DND-41 (cell line): ENCODE measurements around the gene KCNK4.

ENCODE experiments used
- ATAC-seq: fragments of 200-7000 bp; cut with Tn5 transposase; 3 replicates; pipeline ENCODE4 v1.9.1; 2021; ENCODE audit warnings: low read depth; ENCODE audit not compliant: insufficient read depth
- DNase-seq: peaks from one replicate; pipeline ENCODE4 v3.0.0-alpha.2; 2020
- H2AFZ ChIP-seq: 2 replicates; pipeline ENCODE4 v1.6.0; 2012; ENCODE audit warnings: low read depth, low read length
- H3K27ac ChIP-seq: 2 replicates; pipeline ENCODE4 v1.5.1; 2012; ENCODE audit warnings: low read length, inconsistent platforms
- H3K27me3 ChIP-seq: fragments of 200-600 bp; sonication (generic); 2 replicates; pipeline ENCODE4 v1.6.0; 2012; ENCODE audit warnings: low read length, mild to moderate bottlenecking, inconsistent platforms; ENCODE audit not compliant: insufficient read depth, poor library complexity
- H3K36me3 ChIP-seq: 2 replicates; pipeline ENCODE4 v1.5.1; 2012; ENCODE audit warnings: low read length, inconsistent platforms; ENCODE audit not compliant: insufficient read depth
- H3K4me1 ChIP-seq: 2 replicates; pipeline ENCODE4 v1.5.1; 2012; ENCODE audit warnings: mild to moderate bottlenecking, low read length; ENCODE audit not compliant: insufficient read depth
- H3K4me2 ChIP-seq: 2 replicates; pipeline ENCODE4 v1.6.0; 2012; ENCODE audit warnings: mild to moderate bottlenecking, moderate library complexity, low read length, inconsistent platforms; ENCODE audit not compliant: insufficient read depth
- H3K4me3 ChIP-seq, 2 experiments: fragments of 200-600 bp in 1 of 2; shearing (Covaris generic) in 1 of 2; 2 replicates each; pipeline ENCODE4 v1.5.1; 2012 to 2016; ENCODE audit warnings: inconsistent platforms in 2 of 2, low read length in 2 of 2, mild to moderate bottlenecking in 2 of 2, low read depth in 1 of 2, moderate library complexity in 1 of 2
- H3K79me2 ChIP-seq: 2 replicates; pipeline ENCODE4 v1.6.0; 2012; ENCODE audit warnings: low read length, inconsistent platforms; ENCODE audit not compliant: insufficient read depth
- H3K9ac ChIP-seq: 2 replicates; pipeline ENCODE4 v1.6.0; 2012; ENCODE audit warnings: low read depth, mild to moderate bottlenecking, inconsistent platforms, low read length, moderate library complexity
- H3K9me3 ChIP-seq: 2 replicates; pipeline ENCODE4 v1.5.1; 2012; ENCODE audit warnings: low read length, moderate library complexity, mild to moderate bottlenecking, inconsistent platforms; ENCODE audit not compliant: insufficient read depth, severe bottlenecking
- H4K20me1 ChIP-seq: 2 replicates; pipeline ENCODE4 v1.6.0; 2012; ENCODE audit warnings: low read length; ENCODE audit not compliant: insufficient read depth
- EZH2 ChIP-seq: IDR thresholded peaks from 3 replicates; pipeline ENCODE4 v1.6.1; 2012; ENCODE audit warnings: borderline replicate concordance, low read depth, mild to moderate bottlenecking, moderate library complexity, low read length, inconsistent platforms; ENCODE audit not compliant: severe bottlenecking
- TF ChIP-seq, protein P1 (sequence below): IDR thresholded peaks from 2 replicates; pipeline ENCODE4 v1.5.1; 2012; ENCODE audit warnings: borderline replicate concordance, low read length, moderate library complexity, mild to moderate bottlenecking; ENCODE audit not compliant: poor library complexity, severe bottlenecking; ENCODE audit errors: extremely low read depth

The KCNK4 gene

DNA sequence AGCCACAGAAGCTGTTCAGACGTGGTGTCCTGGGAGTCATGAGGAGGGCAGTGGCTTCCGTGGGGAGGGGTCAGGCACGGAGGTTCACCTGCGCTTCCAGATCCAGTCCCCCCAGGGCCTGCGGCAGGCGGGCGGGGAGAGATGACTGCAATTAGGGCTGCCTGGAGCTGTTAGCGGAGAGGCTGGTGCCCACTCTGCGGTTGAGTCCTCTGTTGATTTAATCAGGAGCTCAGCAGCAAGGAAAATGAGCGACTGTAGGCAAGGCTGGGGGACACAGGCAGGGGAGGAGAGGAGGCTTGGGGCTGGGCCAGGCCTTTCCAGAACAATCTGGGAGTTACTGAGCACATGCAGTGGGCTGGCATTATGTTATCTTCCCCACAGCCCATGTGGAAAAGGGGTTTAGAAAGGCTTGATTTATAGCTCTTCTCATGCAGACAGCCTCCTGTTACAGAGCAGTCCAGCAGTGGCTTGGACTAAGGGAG lies 26.7 kb upstream of the KCNK4 start:
- no peak overlapping the region for H3K9ac ChIP-seq
- peaks cover 34% of the 10 kb centered on the region for H3K36me3 ChIP-seq
- H2AFZ ChIP-seq = no peak overlapping the region
- H3K27ac ChIP-seq = no peak overlapping the region
- peaks cover 14% of the 10 kb centered on the region for H3K4me1 ChIP-seq
- ATAC-seq (no peak), DNase-seq (no peak)
- no peaks in the 10 kb centered on the region for H3K9me3 ChIP-seq
- no peaks in the 10 kb centered on the region for H4K20me1 ChIP-seq
- H3K4me2 ChIP-seq = no peak overlapping the region
- no peak overlapping the region for H3K4me3 ChIP-seq
- peaks cover 12% of the 10 kb centered on the region for H3K79me2 ChIP-seq
- TF ChIP-seq, protein P1, sequence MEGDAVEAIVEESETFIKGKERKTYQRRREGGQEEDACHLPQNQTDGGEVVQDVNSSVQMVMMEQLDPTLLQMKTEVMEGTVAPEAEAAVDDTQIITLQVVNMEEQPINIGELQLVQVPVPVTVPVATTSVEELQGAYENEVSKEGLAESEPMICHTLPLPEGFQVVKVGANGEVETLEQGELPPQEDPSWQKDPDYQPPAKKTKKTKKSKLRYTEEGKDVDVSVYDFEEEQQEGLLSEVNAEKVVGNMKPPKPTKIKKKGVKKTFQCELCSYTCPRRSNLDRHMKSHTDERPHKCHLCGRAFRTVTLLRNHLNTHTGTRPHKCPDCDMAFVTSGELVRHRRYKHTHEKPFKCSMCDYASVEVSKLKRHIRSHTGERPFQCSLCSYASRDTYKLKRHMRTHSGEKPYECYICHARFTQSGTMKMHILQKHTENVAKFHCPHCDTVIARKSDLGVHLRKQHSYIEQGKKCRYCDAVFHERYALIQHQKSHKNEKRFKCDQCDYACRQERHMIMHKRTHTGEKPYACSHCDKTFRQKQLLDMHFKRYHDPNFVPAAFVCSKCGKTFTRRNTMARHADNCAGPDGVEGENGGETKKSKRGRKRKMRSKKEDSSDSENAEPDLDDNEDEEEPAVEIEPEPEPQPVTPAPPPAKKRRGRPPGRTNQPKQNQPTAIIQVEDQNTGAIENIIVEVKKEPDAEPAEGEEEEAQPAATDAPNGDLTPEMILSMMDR = no peak
- no peak for TF ChIP-seq EZH2
- no peaks in the 10 kb centered on the region for H3K27me3 ChIP-seq

DNA sequence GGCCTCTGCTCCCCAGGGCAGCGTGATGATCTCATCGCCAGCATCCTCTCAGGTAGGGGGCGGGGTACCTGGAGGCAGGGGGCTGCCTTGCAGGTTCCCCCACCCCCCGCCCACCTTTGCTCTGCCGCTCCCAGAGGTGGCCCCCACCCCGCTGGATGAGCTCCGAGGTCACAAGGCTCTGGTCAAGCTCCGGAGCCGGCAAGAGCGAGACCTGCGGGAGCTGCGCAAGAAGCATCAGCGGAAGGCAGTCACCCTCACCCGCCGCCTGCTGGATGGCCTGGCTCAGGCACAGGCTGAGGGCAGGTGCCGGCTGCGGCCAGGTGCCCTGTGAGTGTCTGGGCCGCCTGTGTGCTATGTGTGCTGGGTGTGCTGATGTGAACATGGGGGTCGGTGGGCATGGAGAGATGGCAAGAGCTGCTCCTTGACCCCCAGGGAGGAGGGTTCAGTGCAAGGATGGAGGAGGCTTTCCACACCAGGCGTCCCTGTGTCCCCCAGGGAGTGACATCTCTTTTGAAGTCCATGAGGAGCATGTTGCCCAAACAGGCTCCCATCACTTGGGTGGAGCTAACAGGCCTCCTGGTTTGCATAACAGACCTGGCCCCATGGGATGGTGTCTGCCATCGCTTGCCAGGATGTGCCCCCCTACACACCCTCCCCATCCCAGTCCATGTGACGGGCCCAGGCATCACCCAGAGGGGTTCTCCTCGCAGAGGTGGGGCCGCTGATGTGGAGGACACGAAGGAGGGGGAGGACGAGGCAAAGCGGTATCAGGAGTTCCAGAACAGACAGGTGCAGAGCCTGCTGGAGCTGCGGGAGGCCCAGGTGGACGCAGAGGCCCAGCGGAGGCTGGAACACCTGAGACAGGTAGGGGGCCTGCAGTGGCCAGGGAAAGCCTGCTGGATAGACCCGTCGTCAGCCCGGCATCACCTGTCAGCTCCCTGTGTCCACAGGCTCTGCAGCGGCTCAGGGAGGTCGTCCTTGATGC lies 25.6 kb upstream of the KCNK4 start:
- Histone ChIP-seq H3K79me2 (peaks cover 12% of the 10 kb centered on the region), H3K36me3 (peaks cover 27% of the 10 kb centered on the region; the same call in 1 of the 2 replicates), H2AFZ (no peak overlapping the region)

DNA sequence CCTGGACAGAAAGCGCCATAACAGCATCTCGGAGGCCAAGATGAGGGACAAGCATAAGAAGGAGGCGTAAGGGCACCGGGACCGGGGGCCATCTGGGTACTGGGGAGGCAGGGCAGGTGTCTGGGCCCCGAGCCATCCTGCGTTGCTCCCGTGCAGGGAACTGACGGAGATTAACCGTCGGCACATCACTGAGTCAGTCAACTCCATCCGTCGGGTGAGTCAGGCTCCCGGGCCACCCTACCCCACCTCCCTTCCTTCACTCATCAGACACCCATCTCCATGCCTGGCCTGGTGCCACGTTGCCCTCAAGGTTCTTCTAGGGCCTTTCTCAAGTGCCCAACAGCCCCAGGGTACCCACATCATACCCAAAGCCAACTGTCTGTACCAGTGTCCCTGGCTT lies 24.8 kb upstream of the KCNK4 start:
- TF ChIP-seq, protein P1 = no peak
- no peak for TF ChIP-seq EZH2
- Histone ChIP-seq H4K20me1 (no peaks in the 10 kb centered on the region), H3K9ac (no peak overlapping the region; the same call in 1 of the 2 replicates), H3K36me3 (peaks cover 27% of the 10 kb centered on the region; the same call in 1 of the 2 replicates), H2AFZ (no peak overlapping the region), H3K27me3 (no peaks in the 10 kb centered on the region), H3K27ac (no peak overlapping the region), H3K4me3 (no peak overlapping the region), H3K4me2 (no peak overlapping the region), H3K9me3 (no peaks in the 10 kb centered on the region), H3K4me1 (peaks cover 23% of the 10 kb centered on the region), H3K79me2 (peaks cover 13% of the 10 kb centered on the region)
- ATAC-seq (no peak), DNase-seq (no peak)

More for the DNA sequence above, 25.6 kb upstream of the KCNK4 start:
- Histone ChIP-seq H3K4me2 (no peak overlapping the region), H4K20me1 (no peaks in the 10 kb centered on the region), H3K9ac (no peak overlapping the region; the same call in 1 of the 2 replicates), H3K4me1 (peaks cover 16% of the 10 kb centered on the region), H3K27ac (no peak overlapping the region), H3K9me3 (no peaks in the 10 kb centered on the region), H3K4me3 (no peak overlapping the region), H3K27me3 (no peaks in the 10 kb centered on the region)
- DNase-seq = no peak
- no peak for ATAC-seq
- TF ChIP-seq, protein P1 = no peak
- TF ChIP-seq EZH2 = no peak
